Measurements from ENCODE around the gene SYT8.
A peak's percentile ranks its signal among the peaks of the same experiment; 100 is the strongest.
"Not testable (repeated sequence)": the region's sequence is repeated elsewhere in the genome, so short reads cannot be mapped to it uniquely, and the experiment has no call there.

SYT8 gene

DNA sequence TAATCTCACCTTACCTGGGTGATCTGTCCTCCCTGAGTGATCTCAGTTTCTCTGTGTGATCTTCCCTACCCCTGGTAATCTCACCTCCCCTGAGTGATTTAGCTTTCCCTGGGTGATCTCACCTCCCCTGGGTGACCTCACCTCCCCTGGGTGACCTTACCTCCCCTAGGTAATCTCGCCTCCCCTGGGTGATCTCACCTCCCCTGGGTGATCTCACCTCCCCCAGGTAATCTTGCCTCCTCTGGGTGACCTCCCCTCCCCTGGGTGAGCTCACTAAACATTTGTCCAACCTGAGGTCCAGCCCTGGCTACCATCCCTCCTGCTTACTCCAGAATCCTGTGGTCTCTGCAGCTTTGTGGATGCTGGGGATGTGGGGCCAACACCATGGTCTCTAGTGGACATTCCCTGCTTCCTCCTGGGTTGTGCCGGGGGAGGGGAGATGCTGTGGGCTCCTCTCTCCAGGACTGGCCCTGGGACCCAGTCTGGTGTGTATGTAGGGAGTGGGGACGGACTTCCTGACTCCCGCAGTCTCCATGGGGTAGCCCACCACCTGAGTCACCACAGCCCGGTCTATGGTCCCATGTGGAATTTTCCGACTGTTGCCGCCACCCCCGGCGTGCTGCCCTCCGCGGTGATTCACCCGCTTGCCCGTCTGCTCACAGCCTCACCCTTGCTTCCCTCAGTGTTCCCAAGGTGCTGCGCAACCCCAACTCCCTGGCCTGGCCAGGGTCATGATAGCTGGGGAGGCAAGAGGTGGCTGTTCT, 28.0 kb downstream of the SYT8 start:
- no peak for DNase-seq

GRCh38 chr11:1863352-1864216, 28.8 kb downstream of the SYT8 start:
- peak in 1 of 2 experiments; percentile 39 for DNase-seq

DNA sequence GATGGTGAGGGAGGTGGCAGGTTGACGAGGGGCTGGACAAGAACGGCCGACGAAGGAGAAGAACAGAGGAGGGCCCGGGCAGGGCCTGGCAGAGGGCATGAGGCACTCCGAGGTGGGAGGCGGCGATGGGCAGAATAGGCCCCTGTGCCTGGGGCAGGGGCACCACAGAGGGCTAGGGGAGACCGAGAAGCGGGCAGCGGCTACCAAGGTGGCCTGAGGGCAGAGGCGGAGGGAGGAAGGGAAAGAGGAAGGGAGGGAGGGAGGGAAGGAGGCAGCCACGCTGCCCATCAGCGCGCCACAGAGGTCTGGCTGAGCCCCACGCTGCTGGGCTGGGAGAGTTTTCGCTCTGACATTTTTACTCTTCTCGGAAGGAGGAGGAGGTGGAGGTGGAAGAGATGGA, 29.4 kb downstream of the SYT8 start:
- DNase-seq: no peak

DNA sequence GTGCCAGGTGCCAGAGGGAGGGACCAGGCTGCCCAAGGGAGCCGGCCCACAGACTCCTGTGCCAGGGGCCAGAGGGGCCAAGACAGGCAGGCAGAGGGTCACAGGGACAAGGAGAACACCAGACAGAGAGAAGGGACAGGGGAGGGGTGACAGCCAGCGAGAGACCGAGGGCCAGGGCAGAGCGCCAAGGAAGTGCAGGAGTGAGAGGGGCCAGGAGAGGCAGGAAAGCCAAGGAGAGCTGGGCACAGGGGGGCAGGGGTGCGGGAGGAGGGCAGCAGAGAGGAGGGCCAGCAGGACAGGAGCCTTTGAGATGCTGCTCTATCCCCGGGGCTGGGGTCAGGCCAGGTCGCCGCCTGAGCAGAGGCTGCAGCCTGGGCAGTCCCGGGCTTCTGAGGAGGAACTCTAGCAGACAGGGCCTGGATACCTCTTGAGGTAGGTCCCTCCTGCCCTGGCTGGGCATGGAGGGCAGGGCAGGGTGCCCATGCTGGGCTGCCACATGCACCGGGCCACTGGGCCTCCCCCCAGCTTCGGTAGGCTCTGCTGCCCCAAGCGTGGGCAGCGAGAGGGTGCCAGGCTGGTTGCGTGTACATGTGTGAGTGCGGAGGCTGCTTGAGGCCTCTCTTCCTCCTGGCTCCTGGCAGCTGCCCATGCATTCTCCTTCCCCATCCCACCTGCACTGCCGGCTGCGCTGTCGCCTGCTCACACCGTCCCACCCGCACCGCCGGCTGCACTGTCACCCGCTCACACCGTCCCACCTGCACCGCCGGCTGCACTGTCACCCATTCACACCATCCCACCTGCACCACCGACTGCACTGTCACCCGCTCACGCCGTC, 30.3 kb downstream of the SYT8 start:
- no peak for DNase-seq

GRCh38 chr11:1866226-1866625, 31.4 kb downstream of the SYT8 start:
- no peak for DNase-seq

- no peak for DNase-seq
These were observed 32.0 kb downstream of the SYT8 start for GRCh38 chr11:1866776-1867175.

- DNase-seq: no peak
These were observed 32.6 kb downstream of the SYT8 start for GRCh38 chr11:1867381-1867780.

- no peak for DNase-seq
These were observed 33.4 kb downstream of the SYT8 start for GRCh38 chr11:1868056-1868635.

- DNase-seq: no peak
These were observed 34.0 kb downstream of the SYT8 start for GRCh38 chr11:1868636-1869291.

DNA sequence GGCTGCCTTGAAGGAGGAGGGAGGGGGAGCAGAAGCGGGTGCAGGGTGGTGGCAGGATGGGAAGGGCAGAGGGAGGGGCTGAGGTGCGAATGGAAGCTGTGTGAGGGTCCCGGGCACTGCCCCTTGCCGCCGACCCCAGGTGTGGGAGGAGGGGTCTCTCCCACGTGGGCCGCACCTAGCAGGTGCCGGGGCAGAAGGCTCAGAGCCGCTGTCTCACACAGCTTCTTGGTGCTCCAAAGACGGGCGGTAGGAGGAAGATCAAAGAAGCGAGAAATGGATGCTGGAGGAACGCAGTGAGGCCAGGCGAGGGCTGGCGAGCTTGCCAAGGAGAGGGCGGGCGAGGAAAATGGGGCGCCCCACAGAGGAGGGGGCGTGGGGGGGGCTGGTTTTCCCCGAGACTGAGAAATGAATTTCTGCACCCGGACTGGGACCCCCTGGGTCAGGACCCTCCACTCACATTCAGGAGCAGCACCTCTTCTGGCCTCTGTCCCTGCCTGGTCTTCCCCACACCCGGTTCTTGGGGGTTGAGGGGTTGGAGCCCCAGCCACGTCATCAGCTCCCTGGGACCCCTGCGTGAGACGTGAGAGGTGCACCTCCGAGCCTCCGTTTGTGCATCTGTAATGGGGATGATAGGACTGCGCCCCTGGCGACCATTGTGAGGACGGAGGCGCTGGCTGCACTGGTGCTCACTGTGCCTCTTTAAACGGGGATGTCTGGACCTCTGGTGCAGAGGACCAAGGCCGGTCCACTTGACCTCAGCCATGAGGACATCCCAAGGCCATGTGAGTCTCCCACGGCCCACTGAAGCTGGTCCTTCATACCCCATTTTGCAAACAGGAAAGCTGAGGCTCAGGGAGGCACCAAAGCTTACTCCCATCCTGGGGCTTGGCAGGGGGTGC, 34.9 kb downstream of the SYT8 start:
- no peak for DNase-seq

DNA sequence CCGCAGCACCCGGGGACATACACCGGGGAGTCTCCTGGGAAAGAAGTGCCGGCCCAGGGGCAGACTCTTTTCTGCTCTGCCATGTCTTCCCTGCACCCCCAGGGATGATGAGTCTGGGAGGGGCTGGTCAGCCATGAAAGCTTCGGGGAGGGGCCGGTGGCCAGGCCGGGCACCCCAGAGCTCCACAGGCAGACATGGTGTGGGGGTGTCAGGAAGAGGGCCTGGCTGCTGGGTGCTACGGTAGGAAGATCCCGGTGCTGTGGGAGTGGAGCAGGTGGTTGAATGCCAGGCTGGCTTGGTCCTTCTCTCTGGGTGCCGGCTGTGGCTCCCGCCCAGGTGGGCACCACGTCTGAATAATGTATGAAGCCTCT, 35.5 kb downstream of the SYT8 start:
- DNase-seq: no peak

- no peak for DNase-seq
These were observed 36.1 kb downstream of the SYT8 start for GRCh38 chr11:1870721-1871466.

DNA sequence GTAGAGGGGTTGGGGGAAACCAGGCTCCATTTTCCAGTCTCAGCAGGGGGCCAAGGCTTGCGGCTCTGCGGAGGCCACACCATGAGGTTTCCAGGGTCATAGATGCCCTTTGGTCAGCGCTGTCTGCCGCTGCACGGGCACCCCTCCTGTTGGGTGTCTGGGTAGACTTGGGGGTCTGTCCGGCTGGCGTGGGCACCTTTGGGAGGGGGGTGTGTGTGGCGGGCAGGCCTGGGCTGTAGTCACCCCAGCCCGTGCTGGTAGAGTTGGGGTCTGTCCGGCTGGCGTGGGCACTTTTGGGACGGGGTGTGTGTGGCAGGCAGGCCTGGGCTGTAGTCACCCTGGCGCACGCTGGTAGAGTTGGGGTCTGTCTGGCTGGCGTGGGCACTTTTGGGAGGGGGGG, 36.7 kb downstream of the SYT8 start:
- DNase-seq: no peak

DNA sequence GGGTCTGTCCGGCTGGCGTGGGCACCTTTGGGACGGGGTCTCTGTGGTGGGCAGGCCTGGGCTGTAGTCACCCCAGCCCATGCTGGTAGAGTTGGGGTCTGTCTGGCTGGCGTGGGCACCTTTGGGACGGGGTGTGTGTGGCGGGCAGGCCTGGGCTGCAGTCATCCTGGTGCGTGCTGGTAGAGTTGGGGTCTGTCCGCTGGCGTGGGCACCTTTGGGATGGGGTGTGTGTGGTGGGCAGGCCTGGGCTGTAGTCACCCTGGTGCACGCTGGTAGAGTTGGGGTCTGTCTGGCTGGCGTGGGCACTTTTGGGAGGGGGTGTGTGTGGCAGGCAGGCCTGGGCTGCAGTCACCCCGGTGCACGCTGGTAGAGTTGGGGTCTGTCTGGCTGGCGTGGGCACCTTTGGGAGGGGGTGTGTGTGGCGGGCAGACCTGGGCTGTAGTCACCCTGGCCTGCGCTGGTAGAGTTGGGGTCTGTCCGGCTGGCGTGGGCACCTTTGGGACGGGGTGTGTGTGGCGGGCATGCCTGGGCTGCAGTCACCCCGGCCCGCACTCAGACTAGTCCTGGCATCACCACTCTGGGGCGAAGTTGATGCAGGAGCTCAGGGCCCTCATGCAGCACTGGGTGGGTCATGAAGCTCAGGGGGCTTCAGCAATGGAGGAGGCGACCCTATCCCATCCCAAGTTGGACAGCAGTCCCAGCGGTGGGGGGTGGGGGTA, 37.6 kb downstream of the SYT8 start:
- no peak for DNase-seq

- DNase-seq: no peak
These were observed 38.4 kb downstream of the SYT8 start for GRCh38 chr11:1873048-1873812.

- not testable (repeated sequence) for DNase-seq
These were observed 39.0 kb downstream of the SYT8 start for GRCh38 chr11:1873813-1874150.

DNA sequence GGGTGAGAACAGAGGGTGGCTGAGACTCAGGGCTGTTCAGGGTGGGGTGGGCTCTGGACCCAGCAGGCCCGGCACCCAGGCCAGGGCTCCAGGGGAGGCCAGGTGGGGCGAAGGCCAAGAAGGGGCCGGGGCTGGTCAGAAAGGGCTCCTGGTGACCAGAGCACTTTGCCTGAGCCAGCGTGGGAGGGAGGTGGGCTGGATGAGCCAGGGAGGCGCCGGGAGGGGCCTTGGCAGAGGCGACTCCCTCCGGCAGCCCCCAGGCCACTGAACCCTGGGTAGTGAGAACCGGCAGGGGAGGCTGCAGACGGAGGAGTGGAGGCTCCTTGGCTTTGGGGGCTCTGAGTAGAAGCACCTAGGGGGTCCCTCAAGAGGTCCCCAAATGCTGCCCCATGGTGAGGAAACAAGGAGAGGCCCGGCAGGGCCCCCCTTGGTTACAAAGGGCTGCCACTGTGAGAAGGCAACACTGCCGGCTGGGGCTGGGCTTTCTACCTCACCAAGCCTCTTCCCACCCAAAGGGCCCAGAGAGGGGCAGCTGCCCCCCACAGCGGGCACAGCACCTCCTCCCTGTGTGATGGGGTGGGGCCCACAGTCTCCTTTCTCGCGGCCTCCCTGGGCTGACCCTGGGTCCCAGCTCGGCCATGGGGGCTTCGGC, 39.8 kb downstream of the SYT8 start:
- not testable (repeated sequence) for DNase-seq

- DNase-seq: no peak
These were observed 40.5 kb downstream of the SYT8 start for GRCh38 chr11:1875093-1875850.
